ENCODE data around the gene YWHAQ.

- TF ChIP-seq CTCF (IDR thresholded peaks at IDR 0.05) (no peak), EZH2phosphoT487 (IDR thresholded peaks at IDR 0.05) (no peak), EZH2 (IDR thresholded peaks at IDR 0.05) (no peak)
These were observed 82.3 kb downstream of the YWHAQ start for GRCh38 chr2:9548506-9548905.

Data from neural progenitor cell (in vitro differentiated cells).